ENCODE measurements around the gene LAMA5. TPM values are rescaled to one million over a fixed set of nuclear protein-coding genes. Genes with fewer than 3 reads are reported as not detected.

Gene LAMA5
- total RNA-seq, 3 donors from 2014 or later: 16.6 to 114 (median 53.3) TPM

DNA sequence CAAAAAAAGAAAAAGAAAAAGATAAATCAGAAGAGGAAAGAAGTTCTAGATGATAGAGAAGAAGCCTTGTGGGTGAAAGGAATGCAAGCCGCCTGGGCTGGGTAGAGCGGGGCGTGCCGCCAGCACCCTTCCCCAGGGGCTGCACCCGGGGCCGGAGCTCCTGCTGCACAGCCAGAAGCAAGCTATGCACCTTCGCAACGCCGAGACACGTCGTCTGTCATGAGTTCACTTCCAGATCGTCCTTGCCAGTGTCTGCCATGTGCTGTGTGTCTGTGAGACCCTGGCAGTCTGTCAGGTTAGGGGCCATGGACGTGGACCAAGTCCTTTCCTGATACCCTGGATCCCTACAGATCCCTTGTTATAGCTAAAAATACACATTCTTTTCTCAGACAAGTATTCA, 89.9 kb downstream of the LAMA5 start:
- TF ChIP-seq, protein P1, sequence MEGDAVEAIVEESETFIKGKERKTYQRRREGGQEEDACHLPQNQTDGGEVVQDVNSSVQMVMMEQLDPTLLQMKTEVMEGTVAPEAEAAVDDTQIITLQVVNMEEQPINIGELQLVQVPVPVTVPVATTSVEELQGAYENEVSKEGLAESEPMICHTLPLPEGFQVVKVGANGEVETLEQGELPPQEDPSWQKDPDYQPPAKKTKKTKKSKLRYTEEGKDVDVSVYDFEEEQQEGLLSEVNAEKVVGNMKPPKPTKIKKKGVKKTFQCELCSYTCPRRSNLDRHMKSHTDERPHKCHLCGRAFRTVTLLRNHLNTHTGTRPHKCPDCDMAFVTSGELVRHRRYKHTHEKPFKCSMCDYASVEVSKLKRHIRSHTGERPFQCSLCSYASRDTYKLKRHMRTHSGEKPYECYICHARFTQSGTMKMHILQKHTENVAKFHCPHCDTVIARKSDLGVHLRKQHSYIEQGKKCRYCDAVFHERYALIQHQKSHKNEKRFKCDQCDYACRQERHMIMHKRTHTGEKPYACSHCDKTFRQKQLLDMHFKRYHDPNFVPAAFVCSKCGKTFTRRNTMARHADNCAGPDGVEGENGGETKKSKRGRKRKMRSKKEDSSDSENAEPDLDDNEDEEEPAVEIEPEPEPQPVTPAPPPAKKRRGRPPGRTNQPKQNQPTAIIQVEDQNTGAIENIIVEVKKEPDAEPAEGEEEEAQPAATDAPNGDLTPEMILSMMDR (IDR thresholded peaks at IDR 0.05): no peak
- TF ChIP-seq POLR2AphosphoS5 (IDR thresholded peaks at IDR 0.05) (no peak), POLR2A (IDR thresholded peaks at IDR 0.05) (no peak)

DNA sequence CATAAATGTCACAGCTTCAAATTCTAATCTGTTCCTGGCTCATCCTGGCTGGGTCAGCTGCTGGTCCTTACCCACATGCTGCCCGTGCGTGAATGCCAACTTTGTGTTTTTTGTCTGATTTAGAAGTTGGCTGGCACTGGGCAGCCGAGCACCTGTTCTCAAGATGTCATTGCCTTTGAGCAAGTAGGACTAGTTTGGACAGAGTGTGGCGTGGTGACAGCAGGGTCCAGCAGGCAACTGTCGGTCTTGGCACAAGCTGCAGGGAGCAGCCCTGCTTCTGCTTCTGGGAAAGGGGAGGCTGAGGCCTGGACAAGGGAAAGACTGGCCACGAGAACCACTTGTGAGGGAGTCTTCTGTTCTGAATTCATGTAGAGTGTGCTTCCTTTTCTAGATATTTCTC, 90.7 kb downstream of the LAMA5 start:
- no peaks in the 10 kb centered on the region for H3K4me1 ChIP-seq
- H3K36me3 ChIP-seq: peaks cover 19% of the 10 kb centered on the region
- no peak overlapping the region for H3K4me3 ChIP-seq
- DNase-seq (ENCODE audit: low spot score in 2 of 2): no peak
- no peak overlapping the region for H3K27ac ChIP-seq
- intact Hi-C loops (cut with DNase I; ENCODE audit: low total_unique reads): no loop called here
- TF ChIP-seq POLR2A (IDR thresholded peaks at IDR 0.05) (no peak), POLR2AphosphoS5 (IDR thresholded peaks at IDR 0.05) (no peak)
- TF ChIP-seq, protein P1 (IDR thresholded peaks at IDR 0.05): no peak
- no peaks in the 10 kb centered on the region for H3K9me3 ChIP-seq
- H3K27me3 ChIP-seq: no peaks in the 10 kb centered on the region

More for the DNA sequence above, 89.9 kb downstream of the LAMA5 start:
- H3K9me3 ChIP-seq: no peaks in the 10 kb centered on the region
- H3K4me3 ChIP-seq: no peak overlapping the region
- intact Hi-C loops (cut with DNase I; ENCODE audit: low total_unique reads): no loop called here
- DNase-seq (ENCODE audit: low spot score in 2 of 2): no peak
- H3K4me1 ChIP-seq: no peaks in the 10 kb centered on the region
- H3K27me3 ChIP-seq: no peaks in the 10 kb centered on the region
- peaks cover 20% of the 10 kb centered on the region for H3K36me3 ChIP-seq
- no peak overlapping the region for H3K27ac ChIP-seq

DNA sequence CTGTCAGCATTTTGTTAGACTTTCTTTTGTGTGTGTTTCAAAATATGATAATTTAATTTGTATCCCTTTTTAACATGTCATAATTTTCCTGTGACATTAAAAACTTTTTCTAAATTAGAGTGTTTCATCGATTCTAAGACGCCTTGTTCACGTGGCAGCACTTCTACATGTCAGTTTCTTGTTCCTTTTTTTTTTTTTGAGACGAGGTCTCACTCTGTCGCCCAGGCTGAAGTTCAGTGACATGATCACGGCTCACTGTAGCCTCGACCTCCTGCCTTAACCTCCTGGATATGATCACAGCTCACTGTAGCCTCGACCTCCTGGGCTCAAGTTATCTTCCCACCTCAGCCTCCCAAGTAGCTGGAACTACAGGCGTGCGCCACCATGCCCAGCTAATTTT, 91.9 kb downstream of the LAMA5 start:
- peaks cover 10% of the 10 kb centered on the region for H3K36me3 ChIP-seq
- H3K4me3 ChIP-seq: no peak overlapping the region
- no peak overlapping the region for H3K27ac ChIP-seq
- intact Hi-C loops (cut with DNase I; ENCODE audit: low total_unique reads): no loop called here
- no peaks in the 10 kb centered on the region for H3K27me3 ChIP-seq
- H3K9me3 ChIP-seq: no peaks in the 10 kb centered on the region
- TF ChIP-seq POLR2AphosphoS5 (IDR thresholded peaks at IDR 0.05) (no peak), POLR2A (IDR thresholded peaks at IDR 0.05) (no peak)
- TF ChIP-seq, protein P1 (IDR thresholded peaks at IDR 0.05): no peak
- no peaks in the 10 kb centered on the region for H3K4me1 ChIP-seq
- no peak for DNase-seq (ENCODE audit: low spot score in 2 of 2)

DNA sequence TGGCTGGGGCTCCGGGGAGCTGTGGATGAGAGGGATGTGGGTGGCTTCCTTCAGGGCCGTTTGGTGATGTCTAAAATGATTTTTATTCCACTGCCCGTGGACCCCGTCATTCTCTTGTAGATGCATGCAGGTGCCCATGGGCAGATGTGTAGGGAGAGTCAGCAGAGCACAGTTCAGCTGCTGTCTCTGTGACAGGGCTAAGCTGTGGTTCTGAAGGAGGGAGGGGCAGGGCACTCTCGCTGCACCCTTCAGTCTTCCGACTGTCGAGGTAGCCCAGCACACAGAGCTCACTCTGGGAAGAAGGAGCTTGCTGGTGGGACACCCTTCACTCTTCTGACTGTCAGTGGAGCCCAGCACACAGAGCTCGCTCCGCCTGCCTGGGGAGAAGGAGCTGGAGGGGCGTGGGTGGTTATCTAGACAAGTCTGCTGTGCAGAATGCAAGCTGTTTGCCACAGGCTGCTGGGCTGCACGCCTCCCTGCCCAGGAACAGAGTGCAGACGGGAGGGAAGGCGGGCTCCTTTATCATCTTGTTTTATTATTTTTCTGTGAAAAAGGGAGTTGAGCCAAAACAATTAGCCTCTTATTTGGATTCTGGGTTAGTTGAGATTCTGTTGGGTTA, 92.7 kb downstream of the LAMA5 start:
- H3K4me3 ChIP-seq: no peak overlapping the region

DNA sequence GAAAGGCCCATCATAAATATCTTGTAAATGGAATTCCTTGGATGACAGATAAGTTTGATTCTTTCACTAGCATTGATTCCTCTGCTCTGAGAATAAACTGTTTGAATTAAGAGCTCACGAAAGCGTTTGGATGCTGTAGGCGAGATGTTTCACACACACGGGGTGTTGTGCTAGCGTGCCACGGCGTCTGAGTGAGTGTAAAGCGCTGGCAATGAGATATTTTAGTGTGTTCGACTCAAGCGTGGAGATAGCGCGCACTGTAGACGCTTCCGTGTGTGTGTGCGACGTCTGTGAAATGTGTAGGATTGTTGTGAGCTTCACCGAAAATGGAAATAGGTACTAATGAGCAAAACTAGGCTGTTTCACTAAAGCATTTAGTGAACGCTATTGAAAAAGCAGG, 93.7 kb downstream of the LAMA5 start:
- H3K9me3 ChIP-seq: no peaks in the 10 kb centered on the region
- intact Hi-C loops (cut with DNase I; ENCODE audit: low total_unique reads): no loop called here
- no peak overlapping the region for H3K4me3 ChIP-seq
- H3K27ac ChIP-seq: no peak overlapping the region
- TF ChIP-seq POLR2AphosphoS5 (IDR thresholded peaks at IDR 0.05) (no peak), POLR2A (IDR thresholded peaks at IDR 0.05) (no peak)
- TF ChIP-seq, protein P1 (IDR thresholded peaks at IDR 0.05): no peak
- no peak for DNase-seq (ENCODE audit: low spot score in 2 of 2)
- no peaks in the 10 kb centered on the region for H3K4me1 ChIP-seq
- peaks cover 10% of the 10 kb centered on the region for H3K36me3 ChIP-seq
- no peaks in the 10 kb centered on the region for H3K27me3 ChIP-seq

More for the DNA sequence above, 92.7 kb downstream of the LAMA5 start:
- H3K4me1 ChIP-seq: no peaks in the 10 kb centered on the region
- H3K36me3 ChIP-seq: peaks cover 10% of the 10 kb centered on the region
- no peak overlapping the region for H3K27ac ChIP-seq
- TF ChIP-seq POLR2AphosphoS5 (IDR thresholded peaks at IDR 0.05): no peak
- TF ChIP-seq, protein P1 (IDR thresholded peaks at IDR 0.05): no peak
- no peak for TF ChIP-seq POLR2A (IDR thresholded peaks at IDR 0.05)
- DNase-seq (ENCODE audit: low spot score in 2 of 2): no peak
- intact Hi-C loops (cut with DNase I; ENCODE audit: low total_unique reads): no loop called here
- no peaks in the 10 kb centered on the region for H3K9me3 ChIP-seq
- H3K27me3 ChIP-seq: no peaks in the 10 kb centered on the region

All from breast epithelium (tissue), 4 donors.